Measurements from ENCODE around the gene FRMD4A.

GRCh38 chr10:14322526-14323188 lies 8.1 kb downstream of the FRMD4A start:
- TF ChIP-seq CTCF (IDR thresholded peaks at IDR 0.05; ENCODE audit: low read length), result no peak
- no peak for TF ChIP-seq EZH2phosphoT487 (IDR thresholded peaks at IDR 0.05; ENCODE audit: low read length)

All from MM.1S (cell line).